K562 (cell line): ENCODE results near the gene ODC1. TPM values are rescaled to one million over a fixed set of nuclear protein-coding genes. Genes with fewer than 3 reads are reported as not detected.

Source experiments
- BRD9 ChIP-seq: fragments of 450-650 bp; IDR thresholded peaks from 2 replicates; pipeline ENCODE4 v1.6.1; 2018; ENCODE audit warnings: low read depth; ENCODE audit not compliant: partially characterized antibody
- CUX1 ChIP-seq: fragments of 200-800 bp; sonication (Bioruptor generic); IDR thresholded peaks from 2 replicates; pipeline ENCODE4 v1.6.1; 2016; ENCODE audit warnings: missing genetic modification characterization, missing compliant biosample characterization
- L3MBTL2 ChIP-seq: fragments of 450-650 bp; IDR thresholded peaks from 2 replicates; pipeline ENCODE4 v1.6.1; 2016; ENCODE audit warnings: mild to moderate bottlenecking, moderate library complexity
- MYC ChIP-seq, 2 experiments: fragments of 250-450 bp in 1 of 2; sonication (Bioruptor Pico) in 1 of 2; IDR thresholded peaks; 2 replicates each; pipeline versions ENCODE4 v1.5.1 to v1.6.1; 2012 to 2021; ENCODE audit warnings: low read depth in 2 of 2, borderline replicate concordance in 1 of 2, improper control_type of control experiment in 1 of 2, low read length in 1 of 2, mild to moderate bottlenecking in 1 of 2, moderate library complexity in 1 of 2
- NFATC3 ChIP-seq: fragments of 450-650 bp; IDR thresholded peaks from 2 replicates; pipeline ENCODE4 v1.6.1; 2017; ENCODE audit warnings: mild to moderate bottlenecking
- RAD21 ChIP-seq, 2 experiments: fragments of 250-450 bp in 1 of 2; fragments of 450-650 bp in 1 of 2; sonication (Bioruptor Pico) in 1 of 2; formaldehyde crosslinking in 1 of 2; IDR thresholded peaks in 1 of 2; conservative IDR thresholded peaks in 1 of 2; 2 replicates each; pipeline versions ENCODE4 v1.4.0 to v1.8.0; 2020 to 2022; ENCODE audit warnings: mild to moderate bottlenecking in 2 of 2, moderate library complexity in 1 of 2
- TBL1XR1 ChIP-seq, 2 experiments: IDR thresholded peaks; 2 replicates each; pipeline ENCODE4 v1.6.1; 2012; ENCODE audit warnings: improper control_type of control experiment in 2 of 2, low read length in 2 of 2, mild to moderate bottlenecking in 1 of 2
- TCF3 ChIP-seq: sonication (generic); formaldehyde crosslinking; IDR thresholded peaks from 2 replicates; pipeline ENCODE4 v1.4.0; 2020; ENCODE audit warnings: mild to moderate bottlenecking, missing genetic modification reagents
- ZFP36 ChIP-seq: fragments of 150-350 bp; IDR thresholded peaks from 2 replicates; pipeline ENCODE4 v1.6.1; 2018; ENCODE audit warnings: low read length, low read depth; ENCODE audit not compliant: partially characterized antibody
- ZNF263 ChIP-seq: sonication (generic); formaldehyde crosslinking; IDR thresholded peaks from 2 replicates; pipeline ENCODE4 v1.8.0; 2022; ENCODE audit warnings: mild to moderate bottlenecking, missing genetic modification reagents, borderline replicate concordance
- polyA plus RNA-seq, 8 experiments: library from polyadenylated mRNA; depleted of rRNA in 4 of 8; stranded (reverse) in 5 of 8; unstranded in 3 of 8; fragments of >200 nt; fragmentation: Nextera tagmentation in 2 of 8; fragmentation: Illumina TruSeq in 1 of 8; extraction: Ambion mirVana in 2 of 8; extraction: Trizol in 1 of 8; gene quantifications; 2 replicates each; pipeline versions ENCODE4 v1.2.1 to v1.2.3, GENCODE V29; 2011 to 2014; ENCODE audit warnings: inconsistent platforms in 1 of 8, missing spikeins in 1 of 8
- total RNA-seq, 7 experiments: library from RNA; depleted of rRNA in 6 of 7; stranded (reverse); fragments of >200 nt in 6 of 7; fragmentation: Illumina TruSeq in 2 of 7; extraction: Trizol in 2 of 7; gene quantifications; 2 replicates each; pipeline versions ENCODE4 v1.2.1 to v1.2.3, GENCODE V29; 2011 to 2021; ENCODE audit warnings: low replicate concordance in 1 of 7
- TF ChIP-seq, protein P1 (sequence below), 3 experiments: IDR thresholded peaks in 2 of 3; conservative IDR thresholded peaks in 1 of 3; 2 replicates each; pipeline ENCODE4 v1.5.1; 2011 to 2012; ENCODE audit warnings: low read length in 3 of 3, mild to moderate bottlenecking in 3 of 3, control low read depth in 2 of 3, improper control_type of control experiment in 1 of 3, inconsistent platforms in 1 of 3, low read depth in 1 of 3, mixed read lengths in 1 of 3, moderate library complexity in 1 of 3; ENCODE audit not compliant: insufficient read depth in 2 of 3

ODC1 gene
- total and polyA plus RNA-seq, 9 of the 15 experiments (the other 6 are each of a cell fraction or from before 2014, with no cell fraction given): 142 to 563 (median 457) TPM

- TF ChIP-seq BRD9: no peak
- TF ChIP-seq ZNF263 (CRISPR knock-in tag): peak; percentile 96
- peak in 1 of 2 experiments; percentile 8; a peak in 1 of 4 replicates for TF ChIP-seq RAD21 (CRISPR knock-in tag; conservative IDR thresholded peaks at IDR 0.05 in 1 of 2, IDR thresholded peaks at IDR 0.05 in 1 of 2)
- TF ChIP-seq TBL1XR1 (IDR thresholded peaks at IDR 0.05; ENCODE audit: low read length in 2 of 2): no peak
- TF ChIP-seq NFATC3: no peak
- TF ChIP-seq CUX1 (CRISPR knock-in tag): no peak
- TF ChIP-seq MYC (IDR thresholded peaks at IDR 0.05; ENCODE audit: low read depth, low read length): peak; percentile 64
- TF ChIP-seq MYC (CRISPR knock-in tag; IDR thresholded peaks at IDR 0.05; ENCODE audit: borderline replicate concordance, low read depth): no peak
- TF ChIP-seq ZFP36: peak; percentile 40
- TF ChIP-seq L3MBTL2: 0 out of 2 replicates have a peak, but pooled peaks have one; percentile 26
- TF ChIP-seq, protein P1, sequence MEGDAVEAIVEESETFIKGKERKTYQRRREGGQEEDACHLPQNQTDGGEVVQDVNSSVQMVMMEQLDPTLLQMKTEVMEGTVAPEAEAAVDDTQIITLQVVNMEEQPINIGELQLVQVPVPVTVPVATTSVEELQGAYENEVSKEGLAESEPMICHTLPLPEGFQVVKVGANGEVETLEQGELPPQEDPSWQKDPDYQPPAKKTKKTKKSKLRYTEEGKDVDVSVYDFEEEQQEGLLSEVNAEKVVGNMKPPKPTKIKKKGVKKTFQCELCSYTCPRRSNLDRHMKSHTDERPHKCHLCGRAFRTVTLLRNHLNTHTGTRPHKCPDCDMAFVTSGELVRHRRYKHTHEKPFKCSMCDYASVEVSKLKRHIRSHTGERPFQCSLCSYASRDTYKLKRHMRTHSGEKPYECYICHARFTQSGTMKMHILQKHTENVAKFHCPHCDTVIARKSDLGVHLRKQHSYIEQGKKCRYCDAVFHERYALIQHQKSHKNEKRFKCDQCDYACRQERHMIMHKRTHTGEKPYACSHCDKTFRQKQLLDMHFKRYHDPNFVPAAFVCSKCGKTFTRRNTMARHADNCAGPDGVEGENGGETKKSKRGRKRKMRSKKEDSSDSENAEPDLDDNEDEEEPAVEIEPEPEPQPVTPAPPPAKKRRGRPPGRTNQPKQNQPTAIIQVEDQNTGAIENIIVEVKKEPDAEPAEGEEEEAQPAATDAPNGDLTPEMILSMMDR (IDR thresholded peaks at IDR 0.05 in 2 of 3, conservative IDR thresholded peaks at IDR 0.05 in 1 of 3; ENCODE audit: insufficient read depth in 2 of 3, low read depth in 1 of 3, low read length in 3 of 3): peak in 1 of 3 experiments; percentile 17; a peak in 1 of 6 replicates
- TF ChIP-seq TCF3 (CRISPR knock-in tag): no peak
These were observed 12.3 kb upstream of the ODC1 start (continued) for GRCh38 chr2:10460366-10460796.
